ENCODE measurements around the gene EPHA6. TPM values are rescaled to one million over a fixed set of nuclear protein-coding genes. Genes with fewer than 3 reads are reported as not detected.
"Not testable (repeated sequence)": the region's sequence is repeated elsewhere in the genome, so short reads cannot be mapped to it uniquely, and the experiment has no call there.

EPHA6 gene
- total and polyA plus RNA-seq, 9 of the 15 experiments (the other 6 are each of a cell fraction or from before 2014, with no cell fraction given): not detected

GRCh38 chr3:96931119-96931862, 116.9 kb downstream of the EPHA6 start:
- intact Hi-C loops (cut with micrococcal nuclease): no loop called here
- BruUV-seq (replicated peaks): no TSS peak
- no peaks in the 10 kb centered on the region for H3K9me1 ChIP-seq (ENCODE audit: control insufficient read depth, insufficient read depth, low read length)
- ChIA-PET POLR2A (no interaction called here), CTCF (ENCODE audit: low intra/inter-chr PET ratio) (no interaction called here)
- no peaks in the 10 kb centered on the region for H3K9me3 ChIP-seq (replicated peaks; ENCODE audit: control insufficient read depth, insufficient read depth, low read depth, low read length)
- H3K4me1 ChIP-seq (replicated peaks in 1 of 2; ENCODE audit: control insufficient read depth in 2 of 2, insufficient read depth in 2 of 2, low read length in 2 of 2): no peaks in the 10 kb centered on the region
- ATAC-seq: no peak
- H3K27ac ChIP-seq (ENCODE audit: extremely low read depth, low read depth, low read length): no peak overlapping the region
- H2AFZ ChIP-seq (ENCODE audit: low read depth, low read length): no peak overlapping the region
- no peaks in the 10 kb centered on the region for H3K36me3 ChIP-seq (ENCODE audit: control insufficient read depth, insufficient read depth, low read length)
- no peak for FAIRE-seq
- no peak overlapping the region for H3K9ac ChIP-seq (ENCODE audit: insufficient read depth in 1 of 2, low read depth in 2 of 2, low read length in 2 of 2)
- H3K4me3 ChIP-seq: no peak overlapping the region
- no peaks in the 10 kb centered on the region for H3K79me2 ChIP-seq (ENCODE audit: control insufficient read depth, insufficient read depth, low read length)
- no peak overlapping the region for H3K4me2 ChIP-seq (ENCODE audit: insufficient read depth, low read length)
- H4K20me1 ChIP-seq (replicated peaks; ENCODE audit: control insufficient read depth, insufficient read depth, low read length): no peaks in the 10 kb centered on the region
- H3K27me3 ChIP-seq (ENCODE audit: control insufficient read depth in 2 of 2, insufficient read depth in 2 of 2, low read length in 2 of 2): no peaks in the 10 kb centered on the region
- DNase-seq (ENCODE audit: extremely low read depth in 1 of 4, low spot score in 3 of 4): no peak
- WGBS (ENCODE audit: insufficient coverage, low coverage, missing lambda C conversion rate): 0% methylated on average over 2 of the region's 3 CpGs
- TF ChIP-seq PYGO2 (tag; IDR thresholded peaks at IDR 0.05) (no peak), NR2C1 (IDR thresholded peaks at IDR 0.05) (no peak), NR2C1 (tag; IDR thresholded peaks at IDR 0.05) (no peak), GTF2A2 (tag; IDR thresholded peaks at IDR 0.05) (no peak), ZFPM2 (CRISPR knock-in tag; IDR thresholded peaks at IDR 0.05) (no peak)
- in situ Hi-C loops (cut with MboI): no loop called here

- FAIRE-seq; CTCF ChIA-PET (ENCODE audit: low intra/inter-chr PET ratio); BruUV-seq (replicated peaks); H3K27ac ChIP-seq (ENCODE audit: extremely low read depth, low read depth, low read length); POLR2A ChIA-PET; H3K9me3 ChIP-seq (replicated peaks; ENCODE audit: control insufficient read depth, insufficient read depth, low read depth, low read length); intact Hi-C loops (cut with micrococcal nuclease); ATAC-seq; in situ Hi-C loops (cut with MboI); H3K36me3 ChIP-seq (ENCODE audit: control insufficient read depth, insufficient read depth, low read length); DNase-seq (ENCODE audit: extremely low read depth in 1 of 4, low spot score in 3 of 4); H4K20me1 ChIP-seq (replicated peaks; ENCODE audit: control insufficient read depth, insufficient read depth, low read length); H2AFZ ChIP-seq (ENCODE audit: low read depth, low read length); H3K4me1 ChIP-seq (replicated peaks in 1 of 2; ENCODE audit: control insufficient read depth in 2 of 2, insufficient read depth in 2 of 2, low read length in 2 of 2); H3K27me3 ChIP-seq (ENCODE audit: control insufficient read depth in 2 of 2, insufficient read depth in 2 of 2, low read length in 2 of 2); H3K9ac ChIP-seq (ENCODE audit: insufficient read depth in 1 of 2, low read depth in 2 of 2, low read length in 2 of 2); H3K79me2 ChIP-seq (ENCODE audit: control insufficient read depth, insufficient read depth, low read length); H3K9me1 ChIP-seq (ENCODE audit: control insufficient read depth, insufficient read depth, low read length); H3K4me2 ChIP-seq (ENCODE audit: insufficient read depth, low read length); H3K4me3 ChIP-seq: not testable (repeated sequence)
- 0% methylated on average over 4 of the region's 7 CpGs for WGBS (ENCODE audit: insufficient coverage, low coverage, missing lambda C conversion rate)
These were observed 127.7 kb downstream of the EPHA6 start for GRCh38 chr3:96942131-96942530.

All from K562 (cell line).